A673 (cell line): Measurements from ENCODE around the gene ZC3H7B. TPM values are rescaled to one million over a fixed set of nuclear protein-coding genes. Genes with fewer than 3 reads are reported as not detected.

Experiments
- BruUV-seq: library from RNA; stranded (reverse); fragments of 400-500 nt; replicated peaks from 2 replicates; lab custom pipeline; 2021; lab: Mats Ljungman, UMichigan
- CTCF ChIA-PET: fragments of 300-600 bp; sonication (Branson Sonifier 250); formaldehyde crosslinking; loops from one replicate; lab custom pipeline; 2022; ENCODE audit warnings: antibody characterized with exemption; lab: Charles Lee
- POLR2A ChIA-PET: fragments of 300-600 bp; sonication (Branson Sonifier 250); formaldehyde crosslinking; loops from one replicate; lab custom pipeline; 2022; ENCODE audit warnings: antibody characterized with exemption; ENCODE audit not compliant: low non-redundant PET; lab: Charles Lee
- DNase-seq: peaks from one replicate; pipeline ENCODE4 v3.0.0-alpha.2; 2015; ENCODE audit warnings: low spot score
- H3K27ac ChIP-seq: fragments of 200-600 bp; sonication (generic); 2 replicates; pipeline ENCODE4 v1.5.1; 2016; ENCODE audit warnings: mixed run types, low read depth, mild to moderate bottlenecking, mixed read lengths, antibody characterized with exemption, low read length; ENCODE audit not compliant: poor library complexity, severe bottlenecking
- H3K27me3 ChIP-seq: fragments of 200-600 bp; sonication (generic); replicated peaks from 2 replicates; pipeline ENCODE4 v1.6.1; 2017; ENCODE audit warnings: mixed run types, low read depth, mild to moderate bottlenecking, mixed read lengths, antibody characterized with exemption, low read length; ENCODE audit not compliant: insufficient read depth, poor library complexity
- H3K36me3 ChIP-seq: fragments of 200-600 bp; sonication (generic); 2 replicates; pipeline ENCODE4 v1.6.1; 2016; ENCODE audit warnings: mixed run types, mild to moderate bottlenecking, mixed read lengths, antibody characterized with exemption, low read length; ENCODE audit not compliant: insufficient read depth, poor library complexity, severe bottlenecking
- H3K4me1 ChIP-seq: fragments of 200-600 bp; sonication (generic); 2 replicates; pipeline ENCODE4 v1.6.1; 2017; ENCODE audit warnings: mixed run types, mild to moderate bottlenecking, mixed read lengths, antibody characterized with exemption, low read length; ENCODE audit not compliant: insufficient read depth, poor library complexity, severe bottlenecking
- H3K4me3 ChIP-seq: fragments of 200-600 bp; sonication (generic); 2 replicates; pipeline ENCODE4 v1.5.1; 2016; ENCODE audit warnings: low read depth, mixed run types, mild to moderate bottlenecking, mixed read lengths, low read length; ENCODE audit not compliant: poor library complexity, severe bottlenecking
- H3K9me3 ChIP-seq: fragments of 200-600 bp; sonication (generic); 2 replicates; pipeline ENCODE4 v1.6.1; 2016; ENCODE audit warnings: mixed run types, low read depth, mild to moderate bottlenecking, mixed read lengths, antibody characterized with exemption, low read length; ENCODE audit not compliant: poor library complexity, severe bottlenecking
- CTCF ChIP-seq: fragments of 300-800, 200-600 bp; sonication (generic); conservative IDR thresholded peaks from 2 replicates; pipeline ENCODE4 v1.5.1; 2017; ENCODE audit warnings: low read depth, mild to moderate bottlenecking, antibody characterized with exemption, low read length, moderate library complexity, mixed read lengths
- EZH2 ChIP-seq: fragments of 200-600 bp; sonication (generic); IDR thresholded peaks from 2 replicates; pipeline ENCODE4 v1.6.1; 2017; ENCODE audit warnings: borderline replicate concordance, low read depth, mild to moderate bottlenecking, mixed read lengths, antibody characterized with exemption, low read length; ENCODE audit not compliant: poor library complexity, severe bottlenecking
- intact Hi-C: fragments of 100-400 bp; cut with micrococcal nuclease; formaldehyde crosslinking; loops from one replicate; pipeline ENCODE4 v1.10.0; 2022; ENCODE audit not compliant: unreplicated experiment
- total RNA-seq: library from RNA; stranded (reverse); gene quantifications from 2 replicates; pipeline ENCODE4 v1.2.3, GENCODE V29; 2021

The ZC3H7B gene
- total RNA-seq, 1 experiment from 2014 or later: 90.4 TPM

- no peak overlapping the region for H3K27ac ChIP-seq
- POLR2A ChIA-PET: interaction anchor here (0.6 kb wide), 1 partner anchor 84 kb away, joined by 5 read pairs; no protein-coding TSS in a partner anchor
- CTCF ChIA-PET: no interaction called here
- H3K36me3 ChIP-seq: no peaks in the 10 kb centered on the region
- no peak overlapping the region for H3K4me3 ChIP-seq
- no TSS peak for BruUV-seq
- H3K27me3 ChIP-seq: no peaks in the 10 kb centered on the region
- H3K4me1 ChIP-seq: no peaks in the 10 kb centered on the region
- TF ChIP-seq EZH2 (no peak), CTCF (no peak)
- H3K9me3 ChIP-seq: no peaks in the 10 kb centered on the region
- no peak for DNase-seq
- intact Hi-C loops: no loop called here
These were observed 4.3 kb upstream of the ZC3H7B start for GRCh38 chr22:41296826-41297667.

GRCh38 chr22:41300661-41301060 is 664 bp upstream of the ZC3H7B start:
- no TSS peak for BruUV-seq
- Histone ChIP-seq H3K36me3 (no peaks in the 10 kb centered on the region), H3K27me3 (no peaks in the 10 kb centered on the region), H3K9me3 (no peaks in the 10 kb centered on the region), H3K4me1 (peaks cover 15% of the 10 kb centered on the region), H3K27ac (peak overlapping the region; percentile 97), H3K4me3 (peak overlapping the region; percentile 98)
- ChIA-PET CTCF (no interaction called here), POLR2A (interaction anchor here (0.6 kb wide), 2 partner anchors 146 to 149 kb away, joined by 4 read pairs; partner anchors contain the start of gene TOB2)
- no peak for TF ChIP-seq EZH2
- no peak for TF ChIP-seq CTCF
- DNase-seq: no peak
- intact Hi-C loops: no loop called here

GRCh38 chr22:41302021-41302767 is 869 bp downstream of the ZC3H7B start:
- no TSS peak for BruUV-seq
- ChIA-PET POLR2A (interaction anchor here (0.5 to 0.6 kb wide), 2 partner anchors 86 to 1765 kb away, joined by 3 to 7 read pairs; no protein-coding TSS in a partner anchor), CTCF (interaction anchor here (0.7 to 0.8 kb wide), 2 partner anchors 9 to 16 kb away, joined by 3 to 5 read pairs; partner anchors contain the start of gene RANGAP1)
- Histone ChIP-seq H3K27me3 (no peaks in the 10 kb centered on the region), H3K36me3 (peaks cover 2% of the 10 kb centered on the region), H3K9me3 (no peaks in the 10 kb centered on the region), H3K4me3 (peak overlapping the region; percentile 98), H3K4me1 (peaks cover 20% of the 10 kb centered on the region), H3K27ac (peak overlapping the region; percentile 97)
- no peak for TF ChIP-seq EZH2
- no peak for TF ChIP-seq CTCF
- intact Hi-C loops: no loop called here
- peak; percentile 45 for DNase-seq
